Keratinocyte (primary cell): ENCODE results near the gene TLCD1. TPM values are rescaled to one million over a fixed set of nuclear protein-coding genes. Genes with fewer than 3 reads are reported as not detected.

Experiments
- DNase-seq: peaks from one replicate; pipeline ENCODE4 v3.0.0-alpha.2; 2011; ENCODE audit warnings: low read depth, missing footprints, low spot score
- FAIRE-seq: peaks from 2 replicates; lab custom pipeline; 2011; peaks lifted over from hg19 to GRCh38; lab: Jason Lieb, UNC
- H2AFZ ChIP-seq: 2 replicates; pipeline ENCODE4 v1.6.0; 2012; ENCODE audit warnings: low read length, control low read depth, inconsistent platforms; ENCODE audit not compliant: control insufficient read depth
- H3K27ac ChIP-seq: 2 replicates; pipeline ENCODE4 v1.5.1; 2011; ENCODE audit warnings: low read length; ENCODE audit not compliant: control insufficient read depth, insufficient read depth
- H3K27me3 ChIP-seq: 3 replicates; pipeline ENCODE4 v1.6.0; 2011; ENCODE audit warnings: low read length; ENCODE audit not compliant: control insufficient read depth, insufficient read depth; ENCODE audit errors: extremely low read depth
- H3K36me3 ChIP-seq, 2 experiments: 2 replicates in 1 of 2; 3 replicates in 1 of 2; pipeline ENCODE4 v1.5.1; 2011; ENCODE audit warnings: low read length in 2 of 2, mild to moderate bottlenecking in 1 of 2; ENCODE audit not compliant: control insufficient read depth in 2 of 2, insufficient read depth in 2 of 2; ENCODE audit errors: extremely low read depth in 1 of 2
- H3K4me1 ChIP-seq: 3 replicates; pipeline ENCODE4 v1.5.1; 2011; ENCODE audit warnings: low read length; ENCODE audit not compliant: control insufficient read depth, insufficient read depth; ENCODE audit errors: extremely low read depth
- H3K4me2 ChIP-seq: 3 replicates; pipeline ENCODE4 v1.6.0; 2011; ENCODE audit warnings: low read depth, low read length; ENCODE audit not compliant: control insufficient read depth, insufficient read depth; ENCODE audit errors: extremely low read depth
- H3K4me3 ChIP-seq, 3 experiments: fragments of 200-600 bp in 1 of 3; sonication (generic) in 1 of 3; 2 replicates in 2 of 3; 3 replicates in 1 of 3; pipeline ENCODE4 v1.5.1; 2011 to 2016; ENCODE audit warnings: low read length in 3 of 3, mild to moderate bottlenecking in 3 of 3, control low read depth in 2 of 3, inconsistent platforms in 1 of 3, low read depth in 1 of 3, mixed read lengths in 1 of 3, mixed run types in 1 of 3, moderate library complexity in 1 of 3; ENCODE audit not compliant: control insufficient read depth in 2 of 3, insufficient read depth in 2 of 3; ENCODE audit errors: extremely low read depth in 1 of 3
- H3K79me2 ChIP-seq: 2 replicates; pipeline ENCODE4 v1.6.0; 2012; ENCODE audit warnings: low read length; ENCODE audit not compliant: control insufficient read depth, insufficient read depth
- H3K9ac ChIP-seq: 3 replicates; pipeline ENCODE4 v1.6.0; 2011; ENCODE audit warnings: low read length; ENCODE audit not compliant: control insufficient read depth, insufficient read depth; ENCODE audit errors: extremely low read depth
- H3K9me1 ChIP-seq: 3 replicates; pipeline ENCODE4 v1.6.0; 2011; ENCODE audit warnings: low read length; ENCODE audit not compliant: control insufficient read depth, insufficient read depth; ENCODE audit errors: extremely low read depth
- H3K9me3 ChIP-seq: 2 replicates; pipeline ENCODE4 v1.5.1; 2012; ENCODE audit warnings: low read depth, low read length; ENCODE audit not compliant: control insufficient read depth
- H4K20me1 ChIP-seq: 3 replicates; pipeline ENCODE4 v1.6.0; 2011; ENCODE audit warnings: low read length; ENCODE audit not compliant: control insufficient read depth, insufficient read depth; ENCODE audit errors: extremely low read depth
- EZH2 ChIP-seq: IDR thresholded peaks from one replicate; pipeline ENCODE4 v1.6.1; 2012; ENCODE audit warnings: inconsistent platforms, mild to moderate bottlenecking, low read length, moderate library complexity
- dilution Hi-C: fragments of 300-500 bp; cut with MboI; formaldehyde crosslinking; loops from one replicate; pipeline ENCODE4 v1.7.0; 2020; ENCODE audit warnings: low sequenced_read_pairs; ENCODE audit not compliant: extremely low pct_ligation_motif_present
- polyA plus RNA-seq, 5 experiments: library from polyadenylated mRNA; depleted of rRNA in 3 of 5; stranded (reverse) in 3 of 5; stranded (forward) in 1 of 5; unstranded in 1 of 5; fragments of >200 nt; gene quantifications; 1 replicate in 1 of 5; 2 replicates in 3 of 5; 3 replicates in 1 of 5; pipeline versions ENCODE4 v1.2.1 to v1.2.3, GENCODE V29; 2011 to 2012; ENCODE audit warnings: missing spikeins in 2 of 5, low read depth in 1 of 5, low replicate concordance in 1 of 5
- TF ChIP-seq, protein P1 (sequence below), 3 experiments: IDR thresholded peaks in 1 of 3; conservative IDR thresholded peaks in 1 of 3; optimal IDR thresholded peaks in 1 of 3; 2 replicates in 2 of 3; 3 replicates in 1 of 3; pipeline versions ENCODE3 to v1.5.1; 2011; ENCODE audit warnings: low read length in 3 of 3, mild to moderate bottlenecking in 3 of 3, moderate library complexity in 2 of 3, control low read depth in 1 of 3, inconsistent platforms in 1 of 3; ENCODE audit not compliant: insufficient read depth in 2 of 3; ENCODE audit errors: extremely low read depth in 1 of 3

Gene TLCD1
- polyA plus RNA-seq, 1 donor (not counting 4 experiments of a cell fraction or from before 2014, with no cell fraction given) = 14.0 TPM

DNA sequence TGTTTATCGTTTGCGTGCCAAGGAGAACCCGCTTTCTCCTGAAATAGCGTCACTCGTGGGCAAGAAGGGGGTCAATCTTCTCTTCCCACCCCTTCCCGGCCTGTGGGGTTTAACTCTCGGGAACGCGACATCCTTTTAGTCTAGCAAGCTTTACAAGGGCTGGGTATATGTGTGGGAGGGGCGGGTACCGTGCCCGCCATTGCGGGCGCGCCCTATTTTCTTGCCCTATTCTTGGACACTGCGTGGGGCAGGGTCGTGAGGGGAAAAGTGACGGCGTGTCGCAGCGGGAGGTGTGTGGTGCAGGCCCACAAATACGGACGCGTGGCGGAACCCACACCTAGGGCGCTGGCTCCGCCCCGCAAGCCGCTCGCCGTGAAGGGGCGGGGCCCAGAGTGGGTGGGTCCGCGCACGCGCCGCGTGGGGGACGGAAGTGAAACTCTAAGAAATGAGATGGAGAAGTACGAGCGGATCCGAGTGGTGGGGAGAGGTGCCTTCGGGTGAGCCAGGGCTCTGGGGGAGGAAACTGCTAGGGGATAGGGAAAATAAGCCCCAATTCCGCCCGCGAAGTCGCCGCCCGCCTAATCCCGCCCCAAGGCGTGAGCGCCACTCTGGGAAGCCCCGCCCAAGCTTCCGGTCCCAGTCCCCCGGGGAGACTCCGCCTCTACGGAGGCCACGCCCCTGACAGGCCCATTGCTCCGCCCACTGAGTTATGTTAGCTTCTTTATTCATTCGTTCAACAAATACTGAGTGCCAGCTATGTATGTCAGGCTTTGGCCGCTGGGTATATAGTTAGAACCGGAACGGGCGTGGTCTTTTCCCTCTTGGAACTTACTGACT lies 2.5 kb upstream of the TLCD1 start, which contains the start of gene NEK8:
Gene NEK8 (plus strand): TSS at position 425 of the 837 bp plus-strand sequence. CDS start 26 bp downstream, at position 451.
- no peaks in the 10 kb centered on the region for H3K9me1 ChIP-seq
- H4K20me1 ChIP-seq = peaks cover 10% of the 10 kb centered on the region
- TF ChIP-seq EZH2 = no peak
- TF ChIP-seq, protein P1, sequence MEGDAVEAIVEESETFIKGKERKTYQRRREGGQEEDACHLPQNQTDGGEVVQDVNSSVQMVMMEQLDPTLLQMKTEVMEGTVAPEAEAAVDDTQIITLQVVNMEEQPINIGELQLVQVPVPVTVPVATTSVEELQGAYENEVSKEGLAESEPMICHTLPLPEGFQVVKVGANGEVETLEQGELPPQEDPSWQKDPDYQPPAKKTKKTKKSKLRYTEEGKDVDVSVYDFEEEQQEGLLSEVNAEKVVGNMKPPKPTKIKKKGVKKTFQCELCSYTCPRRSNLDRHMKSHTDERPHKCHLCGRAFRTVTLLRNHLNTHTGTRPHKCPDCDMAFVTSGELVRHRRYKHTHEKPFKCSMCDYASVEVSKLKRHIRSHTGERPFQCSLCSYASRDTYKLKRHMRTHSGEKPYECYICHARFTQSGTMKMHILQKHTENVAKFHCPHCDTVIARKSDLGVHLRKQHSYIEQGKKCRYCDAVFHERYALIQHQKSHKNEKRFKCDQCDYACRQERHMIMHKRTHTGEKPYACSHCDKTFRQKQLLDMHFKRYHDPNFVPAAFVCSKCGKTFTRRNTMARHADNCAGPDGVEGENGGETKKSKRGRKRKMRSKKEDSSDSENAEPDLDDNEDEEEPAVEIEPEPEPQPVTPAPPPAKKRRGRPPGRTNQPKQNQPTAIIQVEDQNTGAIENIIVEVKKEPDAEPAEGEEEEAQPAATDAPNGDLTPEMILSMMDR (optimal IDR thresholded peaks at IDR 0.05 in 1 of 3, IDR thresholded peaks at IDR 0.05 in 1 of 3, conservative IDR thresholded peaks at IDR 0.05 in 1 of 3; ENCODE audit: extremely low read depth in 1 of 3, insufficient read depth in 2 of 3, low read length in 3 of 3) = no peak
- H3K27me3 ChIP-seq = no peaks in the 10 kb centered on the region
- peak within 1 kb of the TSS; percentile 72 to 92 (median 77) for H3K4me3 ChIP-seq
- H3K79me2 ChIP-seq = peaks cover under 1% of the 10 kb centered on the region
- peak within 1 kb of the TSS; percentile 78 for H2AFZ ChIP-seq
- dilution Hi-C loops = no loop called here
- H3K4me2 ChIP-seq = peak within 1 kb of the TSS; percentile 91
- H3K36me3 ChIP-seq = peaks cover 8 to 14% of the 10 kb centered on the region in 2 experiments
- peak; percentile 81 for DNase-seq
- peak within 1 kb of the TSS; percentile 99 for H3K27ac ChIP-seq
- peaks cover 31% of the 10 kb centered on the region for H3K4me1 ChIP-seq
- FAIRE-seq = peak; percentile 53
- H3K9ac ChIP-seq = peak within 1 kb of the TSS; percentile 98
- H3K9me3 ChIP-seq = no peaks in the 10 kb centered on the region

DNA sequence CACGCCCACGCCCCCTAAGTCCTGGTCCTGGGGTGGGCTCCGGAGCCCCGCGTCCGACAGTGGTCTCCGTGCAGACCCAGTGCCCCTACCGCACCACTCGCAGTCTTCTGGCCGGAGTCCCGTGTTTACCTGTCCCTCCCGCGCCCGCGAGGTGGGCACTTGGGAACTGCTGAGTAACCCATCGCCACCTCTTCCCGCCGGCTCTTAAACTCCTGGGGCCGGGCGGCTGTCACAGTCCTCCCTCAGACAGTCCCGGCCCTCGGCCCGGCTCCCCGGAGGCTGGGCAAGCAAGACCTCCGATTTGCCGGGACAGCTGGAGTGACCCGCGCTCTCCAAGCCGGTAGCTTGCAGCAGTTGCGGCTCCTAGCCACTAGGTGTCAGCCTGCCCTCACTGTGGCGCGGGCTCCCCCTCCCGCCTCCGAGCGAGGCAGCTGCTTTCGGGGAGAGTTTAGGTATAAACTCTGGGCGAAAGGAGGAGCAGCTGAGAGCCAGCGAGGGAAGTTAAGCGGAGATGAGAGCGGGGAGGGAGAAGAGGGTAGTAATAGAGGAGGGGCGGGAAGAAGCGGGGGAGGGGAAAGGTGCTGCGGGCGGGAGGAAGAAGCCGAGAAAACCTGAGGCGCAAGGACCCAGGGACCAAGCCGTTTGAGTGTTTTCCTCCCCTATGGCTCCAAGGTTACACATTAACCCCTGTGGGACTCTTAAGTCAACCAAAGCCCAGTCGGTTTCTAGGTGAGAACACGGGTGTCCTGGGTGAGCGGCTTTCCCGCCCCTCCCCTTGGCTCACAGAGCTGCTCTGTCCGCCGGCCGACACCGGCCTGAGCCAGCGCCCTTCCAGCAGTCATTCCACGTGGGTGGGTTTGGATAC lies 826 bp upstream of the TLCD1 start:
- no peaks in the 10 kb centered on the region for H3K9me1 ChIP-seq
- TF ChIP-seq, protein P1 (optimal IDR thresholded peaks at IDR 0.05 in 1 of 3, IDR thresholded peaks at IDR 0.05 in 1 of 3, conservative IDR thresholded peaks at IDR 0.05 in 1 of 3; ENCODE audit: extremely low read depth in 1 of 3, insufficient read depth in 2 of 3, low read length in 3 of 3) = peak; percentile 95 to 99 (median 99)
- TF ChIP-seq EZH2 = no peak
- H3K4me1 ChIP-seq = peaks cover 44% of the 10 kb centered on the region
- FAIRE-seq (no peak), DNase-seq (peak; percentile 83)
- H2AFZ ChIP-seq = peak overlapping the region; percentile 74
- no peaks in the 10 kb centered on the region for H3K27me3 ChIP-seq
- H4K20me1 ChIP-seq = peaks cover 20% of the 10 kb centered on the region
- peak overlapping the region; percentile 61 to 87 (median 78) for H3K4me3 ChIP-seq
- dilution Hi-C loops = no loop called here
- peaks cover 18 to 27% of the 10 kb centered on the region in 2 experiments for H3K36me3 ChIP-seq
- H3K9me3 ChIP-seq = no peaks in the 10 kb centered on the region
- H3K79me2 ChIP-seq = peaks cover 16% of the 10 kb centered on the region
- H3K9ac ChIP-seq = peak overlapping the region; percentile 98
- H3K4me2 ChIP-seq = peak overlapping the region; percentile 91
- peak overlapping the region; percentile 99 for H3K27ac ChIP-seq
